HG02588 (cell line): ENCODE results near the gene PNCK.
"Not testable (repeated sequence)": the region's sequence is repeated elsewhere in the genome, so short reads cannot be mapped to it uniquely, and the experiment has no call there.

ENCODE experiments used
- ATAC-seq: cut with Tn5 transposase; IDR thresholded peaks from one replicate; pipeline ENCODE4 v1.9.1; 2021; ENCODE audit warnings: mild to moderate bottlenecking, moderate library complexity; ENCODE audit not compliant: unreplicated experiment

PNCK gene

DNA sequence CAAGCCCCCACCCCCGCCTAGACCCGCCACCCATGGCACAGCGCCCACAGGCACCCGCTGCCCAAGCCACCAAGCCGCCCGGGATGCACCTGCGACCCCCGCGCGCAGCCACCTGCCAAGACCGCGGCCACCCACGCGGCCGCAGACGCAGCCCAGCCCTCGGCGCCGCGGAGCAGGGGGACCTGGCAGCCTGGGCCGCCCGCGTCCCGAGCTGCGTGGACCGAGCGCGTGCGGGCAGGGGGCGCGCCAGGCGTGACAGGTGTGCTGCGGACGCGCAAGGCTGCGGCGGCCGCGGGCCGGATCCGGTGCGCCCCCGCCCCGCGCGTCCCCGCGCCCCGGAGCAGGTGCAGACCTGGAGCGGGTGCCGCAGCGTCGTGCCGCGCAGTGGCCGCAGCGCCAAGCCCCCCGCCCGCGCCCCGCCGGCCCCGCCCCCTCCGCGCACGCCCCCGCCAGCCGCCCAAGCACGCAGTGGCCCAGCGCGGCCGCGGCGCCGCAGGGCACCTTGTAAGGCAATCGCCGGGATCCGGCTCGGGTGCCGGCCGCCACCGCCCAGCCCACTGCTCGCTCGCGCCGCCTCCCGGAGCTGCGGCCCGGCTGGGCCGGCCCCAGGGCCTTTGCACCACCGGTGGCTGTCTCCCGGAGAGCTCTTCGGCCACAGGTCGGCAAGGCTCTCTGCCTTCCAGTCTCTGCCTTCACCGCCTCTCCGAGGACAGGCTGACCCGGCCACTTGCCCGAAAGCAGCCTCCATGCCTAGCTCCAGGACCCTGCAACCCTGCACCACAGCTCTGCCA is at the start of gene PNCK:
Gene PNCK, minus strand, starts transcription at position 386 of the 791 bp plus-strand sequence. CDS start 737 bp downstream, outside the sequence.
- no peak for ATAC-seq

- ATAC-seq, result no peak
These were observed 49.2 kb upstream of the PNCK start for GRCh38 chrX:153722704-153723350.

DNA sequence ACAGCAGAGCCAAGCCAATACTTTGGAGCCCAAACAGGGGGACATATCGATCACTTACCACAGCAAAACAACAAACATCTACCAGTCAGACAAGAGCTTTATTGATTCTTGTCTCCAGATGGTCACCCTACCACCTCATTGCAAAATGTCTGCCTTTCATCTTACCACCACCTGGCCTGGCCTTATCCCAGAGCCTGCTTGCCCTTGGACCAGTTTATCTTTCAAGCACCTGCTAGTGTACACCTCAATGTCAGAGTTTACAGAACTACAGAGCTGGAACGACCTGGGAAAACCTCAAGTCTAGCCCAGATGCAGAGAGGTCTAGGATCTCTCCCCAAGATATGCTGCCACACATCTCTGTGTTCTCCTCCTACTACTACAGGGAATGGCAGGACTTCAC is 46.1 kb upstream of the PNCK start:
- ATAC-seq, result no peak

- no peak for ATAC-seq
These were observed 45.6 kb upstream of the PNCK start for GRCh38 chrX:153719238-153719637.

DNA sequence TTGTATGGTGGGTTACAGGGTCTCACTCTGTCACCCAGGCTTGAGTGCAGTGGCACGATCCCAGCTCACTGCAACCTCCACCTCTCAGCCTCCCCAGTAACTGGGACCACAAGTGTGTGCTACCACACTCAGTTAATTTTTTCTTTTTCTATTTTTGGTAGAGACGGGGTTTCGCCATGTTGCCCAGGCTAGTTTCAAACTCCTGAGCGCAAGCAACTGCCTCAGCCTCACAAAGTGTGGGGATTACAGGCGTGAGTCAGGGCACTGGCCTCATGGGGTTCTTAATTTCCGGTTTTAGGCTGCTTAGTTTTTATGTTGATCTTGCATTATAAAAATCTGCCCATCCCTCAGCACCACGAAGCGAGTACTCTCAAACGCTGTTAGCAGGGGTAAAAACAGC is 43.8 kb upstream of the PNCK start:
- ATAC-seq, result no peak

DNA sequence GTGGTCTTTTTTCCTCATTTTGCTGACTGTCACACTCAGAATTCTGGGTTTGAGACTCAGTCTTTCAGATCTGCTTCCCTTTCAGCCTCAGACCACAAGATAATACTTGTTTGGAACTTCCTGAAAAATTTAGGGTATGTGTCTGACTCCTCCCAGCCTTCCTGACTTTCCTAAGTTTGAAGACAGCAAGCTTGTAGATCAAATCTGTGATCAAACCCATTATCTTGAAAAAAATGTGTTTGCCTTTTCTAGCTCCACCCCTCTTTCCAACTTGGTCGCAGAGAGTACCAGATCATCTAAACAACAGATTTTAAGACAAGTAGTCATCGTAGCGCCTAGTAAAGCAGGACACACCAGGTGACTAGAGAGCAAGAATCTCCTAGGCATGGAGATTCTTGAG is 40.6 kb upstream of the PNCK start:
- ATAC-seq, result no peak

- ATAC-seq, result no peak
These were observed 36.4 kb upstream of the PNCK start for GRCh38 chrX:153709726-153710674.

- ATAC-seq, result no peak
These were observed 34.8 kb upstream of the PNCK start for GRCh38 chrX:153708415-153708814.

DNA sequence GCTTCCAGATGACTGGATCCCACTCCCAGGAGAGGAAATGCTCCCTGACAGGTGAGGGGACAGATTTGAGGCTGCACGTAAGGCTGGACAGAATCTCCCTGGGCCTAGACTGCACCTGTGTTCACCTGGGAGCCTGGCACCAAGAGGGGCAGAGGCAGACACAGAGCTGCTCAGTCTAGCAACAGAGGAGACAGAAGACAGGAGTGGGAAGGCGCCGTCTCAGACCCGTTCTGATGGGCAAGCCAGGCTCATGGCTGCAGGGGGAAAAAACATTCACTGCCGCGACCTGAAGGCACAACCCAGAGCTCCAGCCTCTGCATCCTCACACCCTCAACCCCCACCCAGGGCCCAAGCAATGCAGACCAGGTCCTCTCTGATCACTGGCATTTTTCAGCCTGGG is 33.8 kb upstream of the PNCK start:
- ATAC-seq, result no peak

DNA sequence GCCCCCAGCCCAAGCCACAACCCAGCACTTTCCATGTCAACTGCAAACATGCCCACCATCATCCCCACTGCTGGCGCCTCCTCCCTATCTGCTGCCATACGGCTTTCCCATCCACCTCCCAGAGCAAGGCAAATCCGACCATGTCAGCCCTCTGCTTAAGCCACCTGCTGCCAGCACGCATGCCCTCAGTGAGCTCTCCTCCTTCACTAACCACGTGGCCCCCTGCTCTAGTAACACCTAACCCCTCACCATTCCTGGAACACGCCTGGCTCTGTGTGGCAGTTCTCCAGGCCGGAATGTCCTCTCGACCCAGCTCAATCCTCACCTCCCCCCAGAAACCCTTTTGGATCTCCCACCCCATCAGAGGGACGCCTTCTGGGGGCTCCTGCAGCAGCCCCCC is 33.2 kb upstream of the PNCK start:
- no peak for ATAC-seq

- ATAC-seq, result not testable (repeated sequence)
These were observed 31.9 kb upstream of the PNCK start for GRCh38 chrX:153705403-153706060.

GRCh38 chrX:153704631-153705402 is 31.2 kb upstream of the PNCK start:
- ATAC-seq, result not testable (repeated sequence)

GRCh38 chrX:153704021-153704526 is 30.5 kb upstream of the PNCK start:
- ATAC-seq, result no peak

GRCh38 chrX:153703036-153703370 is 29.4 kb upstream of the PNCK start:
- no peak for ATAC-seq

- no peak for ATAC-seq
These were observed 28.9 kb upstream of the PNCK start for GRCh38 chrX:153702336-153703035.

GRCh38 chrX:153701706-153702105 is 28.1 kb upstream of the PNCK start:
- no peak for ATAC-seq

- ATAC-seq, result no peak
These were observed 27.4 kb upstream of the PNCK start for GRCh38 chrX:153700967-153701366.

GRCh38 chrX:153700376-153700945 is 26.8 kb upstream of the PNCK start:
- ATAC-seq, result no peak

- ATAC-seq, result not testable (repeated sequence)
These were observed 26.3 kb upstream of the PNCK start for GRCh38 chrX:153699784-153700371.
